H1 (cell line): ENCODE results near the gene TEF.

Experiments
- HDAC2 ChIP-seq, 2 experiments: fragments of 300-600 bp in 1 of 2; sonication (generic) in 1 of 2; IDR thresholded peaks; 2 replicates each; pipeline ENCODE4 v1.6.1; 2011 to 2012; ENCODE audit warnings: low read depth in 2 of 2, low read length in 2 of 2, mild to moderate bottlenecking in 2 of 2, moderate library complexity in 2 of 2, borderline replicate concordance in 1 of 2, inconsistent platforms in 1 of 2
- SIN3A ChIP-seq, 2 experiments: IDR thresholded peaks in 1 of 2; conservative IDR thresholded peaks in 1 of 2; 2 replicates each; pipeline ENCODE4 v1.6.1; 2011 to 2012; ENCODE audit warnings: low read length in 2 of 2, improper control_type of control experiment in 1 of 2, low read depth in 1 of 2, mild to moderate bottlenecking in 1 of 2
- TCF12 ChIP-seq: IDR thresholded peaks from 2 replicates; pipeline ENCODE4 v1.6.1; 2011; ENCODE audit warnings: low read depth, mild to moderate bottlenecking, low read length

DNA sequence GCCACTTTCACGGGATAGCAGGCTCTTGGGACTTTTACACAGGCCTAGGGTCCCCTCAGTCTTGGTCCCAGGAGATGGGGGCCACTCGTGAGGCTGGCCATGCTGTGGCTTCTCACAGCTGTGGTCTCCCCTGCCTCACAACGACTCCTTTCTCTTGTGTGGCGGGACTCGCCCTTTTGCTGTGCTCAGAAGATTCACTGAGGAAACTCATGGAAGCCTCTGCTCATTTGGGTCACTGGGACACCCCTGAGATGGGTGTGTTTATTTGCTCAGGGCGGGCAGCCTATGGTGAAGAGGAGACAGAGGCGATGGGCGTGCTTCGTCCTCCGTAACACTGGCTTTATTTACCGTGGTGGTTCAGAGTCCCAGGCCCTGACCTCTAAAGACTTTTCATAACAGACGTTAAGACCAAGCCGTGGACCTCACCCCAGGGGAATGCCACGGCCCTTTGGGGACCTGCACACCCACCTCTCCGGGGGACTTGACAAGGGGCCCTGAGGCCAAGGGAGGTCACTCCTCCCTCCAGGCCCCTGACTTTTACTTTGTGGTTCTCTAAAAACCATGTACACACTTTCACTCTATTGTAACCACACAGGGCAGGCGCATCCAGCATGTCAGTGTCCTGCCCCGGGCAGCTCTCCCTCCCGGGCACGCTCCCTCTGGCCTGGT, 15.5 kb downstream of the TEF start:
- TF ChIP-seq SIN3A (conservative IDR thresholded peaks at IDR 0.05 in 1 of 2, IDR thresholded peaks at IDR 0.05 in 1 of 2; ENCODE audit: low read depth in 1 of 2, low read length in 2 of 2), result no peak
- no peak for TF ChIP-seq HDAC2 (IDR thresholded peaks at IDR 0.05; ENCODE audit: borderline replicate concordance in 1 of 2, low read depth in 2 of 2, low read length in 2 of 2)
- no peak for TF ChIP-seq TCF12
